ENCODE results near the gene NDUFV1. TPM values are rescaled to one million over a fixed set of nuclear protein-coding genes. Genes with fewer than 3 reads are reported as not detected.
"Not testable (repeated sequence)": the region's sequence is repeated elsewhere in the genome, so short reads cannot be mapped to it uniquely, and the experiment has no call there.

The NDUFV1 gene
- polyA plus RNA-seq, 1 donor: 191 TPM

DNA sequence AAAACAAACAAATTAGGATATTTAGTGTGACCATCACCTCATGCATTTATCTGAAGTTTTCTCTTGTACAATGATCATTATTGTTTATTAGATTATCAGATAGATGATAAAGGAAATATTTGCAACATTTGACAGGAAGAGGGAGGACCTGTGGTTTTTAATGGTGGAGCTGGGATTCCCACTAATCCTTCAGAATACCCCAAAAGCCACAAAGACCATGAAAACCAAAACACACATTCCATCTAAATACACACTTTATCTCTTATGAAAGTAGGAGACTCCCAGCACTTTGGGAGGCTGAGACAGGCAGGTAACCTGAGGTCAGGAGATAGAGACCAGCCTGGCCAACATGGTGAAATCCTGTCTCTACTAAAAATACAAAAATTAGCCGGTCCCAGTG, 7.6 kb upstream of the NDUFV1 start:
- DNase-seq: no peak
- WGBS (ENCODE audit: insufficient coverage, low lambda C conversion rate): no CpG with 5 or more reads among the region's 1 CpG
- H3K4me1 ChIP-seq (ENCODE audit: control insufficient read depth, insufficient read depth, low read length): peaks cover 4% of the 10 kb centered on the region

GRCh38 chr11:67600324-67601029, 6.3 kb upstream of the NDUFV1 start:
- WGBS (ENCODE audit: insufficient coverage, low lambda C conversion rate): 79% methylated on average over 2 of the region's 7 CpGs
- no peak overlapping the region for H3K27ac ChIP-seq (ENCODE audit: low read length)
- H3K9me3 ChIP-seq (ENCODE audit: control insufficient read depth, low read depth, low read length): peaks cover 7% of the 10 kb centered on the region
- DNase-seq: peak in 1 of 2 donors; percentile 40
- no peaks in the 10 kb centered on the region for H3K27me3 ChIP-seq (ENCODE audit: control insufficient read depth, insufficient read depth, low read length)
- no peaks in the 10 kb centered on the region for H3K36me3 ChIP-seq (ENCODE audit: control insufficient read depth, insufficient read depth, low read length)
- H3K4me3 ChIP-seq (ENCODE audit: low read length): no peak overlapping the region
- H3K4me1 ChIP-seq (ENCODE audit: control insufficient read depth, insufficient read depth, low read length): peaks cover 4% of the 10 kb centered on the region

More for the DNA sequence above, 7.6 kb upstream of the NDUFV1 start:
- Histone ChIP-seq H3K4me3 (ENCODE audit: low read length) (no peak overlapping the region), H3K27ac (ENCODE audit: low read length) (no peak overlapping the region), H3K9me3 (ENCODE audit: control insufficient read depth, low read depth, low read length) (peaks cover 7% of the 10 kb centered on the region), H3K36me3 (ENCODE audit: control insufficient read depth, insufficient read depth, low read length) (no peaks in the 10 kb centered on the region), H3K27me3 (ENCODE audit: control insufficient read depth, insufficient read depth, low read length) (no peaks in the 10 kb centered on the region)

DNA sequence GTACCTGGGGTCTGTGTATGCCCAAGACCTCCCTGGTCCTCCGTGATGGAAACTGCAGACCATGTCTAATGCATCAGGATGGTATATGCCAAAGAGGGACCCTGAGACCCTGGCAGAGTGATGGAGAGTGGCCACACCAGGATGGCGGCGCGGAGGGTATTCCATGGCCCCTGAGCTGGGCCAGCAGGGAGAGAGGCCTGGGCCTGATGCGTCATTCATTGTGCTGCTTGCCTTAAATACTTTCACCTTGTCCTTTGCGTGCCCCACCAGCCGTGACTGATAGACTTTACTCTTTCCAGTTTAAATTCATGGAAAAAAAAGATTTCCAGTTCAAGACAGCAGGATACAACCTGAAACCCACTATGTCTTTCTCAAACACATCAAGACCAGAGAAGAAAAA, 5.6 kb upstream of the NDUFV1 start:
- Histone ChIP-seq H3K27me3 (ENCODE audit: control insufficient read depth, insufficient read depth, low read length) (no peaks in the 10 kb centered on the region), H3K4me1 (ENCODE audit: control insufficient read depth, insufficient read depth, low read length) (peaks cover 4% of the 10 kb centered on the region), H3K27ac (ENCODE audit: low read length) (no peak overlapping the region), H3K36me3 (ENCODE audit: control insufficient read depth, insufficient read depth, low read length) (no peaks in the 10 kb centered on the region), H3K9me3 (ENCODE audit: control insufficient read depth, low read depth, low read length) (peaks cover 7% of the 10 kb centered on the region), H3K4me3 (ENCODE audit: low read length) (no peak overlapping the region)
- no peak for DNase-seq
- WGBS (ENCODE audit: insufficient coverage, low lambda C conversion rate): no CpG with 5 or more reads among the region's 7 CpGs

DNA sequence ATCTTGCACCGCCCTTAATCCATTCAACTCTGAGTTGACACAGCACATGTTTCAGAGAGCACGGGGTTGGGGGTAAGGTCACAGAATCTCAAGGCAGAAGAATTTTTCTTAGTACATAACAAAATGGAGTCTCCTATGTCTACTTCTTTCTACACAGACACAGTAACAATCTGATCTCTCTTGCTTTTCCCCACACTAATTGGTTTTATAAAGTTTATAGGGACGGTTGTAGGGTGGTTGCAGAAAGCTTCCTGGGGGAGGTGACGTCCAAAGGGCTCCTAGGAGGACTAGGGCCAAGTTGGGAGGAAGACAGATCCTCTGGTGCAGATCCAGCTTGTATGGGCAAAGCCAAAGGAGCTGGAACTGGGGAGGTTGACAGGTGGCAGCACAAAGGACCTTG, 2.6 kb upstream of the NDUFV1 start:
- WGBS (ENCODE audit: insufficient coverage, low lambda C conversion rate): no CpG with 5 or more reads among the region's 4 CpGs
- not testable (repeated sequence) for H3K27ac ChIP-seq (ENCODE audit: low read length); H3K4me3 ChIP-seq (ENCODE audit: low read length); H3K9me3 ChIP-seq (ENCODE audit: control insufficient read depth, low read depth, low read length); H3K36me3 ChIP-seq (ENCODE audit: control insufficient read depth, insufficient read depth, low read length); H3K27me3 ChIP-seq (ENCODE audit: control insufficient read depth, insufficient read depth, low read length); DNase-seq
- peaks cover 13% of the 10 kb centered on the region for H3K4me1 ChIP-seq (ENCODE audit: control insufficient read depth, insufficient read depth, low read length)

DNA sequence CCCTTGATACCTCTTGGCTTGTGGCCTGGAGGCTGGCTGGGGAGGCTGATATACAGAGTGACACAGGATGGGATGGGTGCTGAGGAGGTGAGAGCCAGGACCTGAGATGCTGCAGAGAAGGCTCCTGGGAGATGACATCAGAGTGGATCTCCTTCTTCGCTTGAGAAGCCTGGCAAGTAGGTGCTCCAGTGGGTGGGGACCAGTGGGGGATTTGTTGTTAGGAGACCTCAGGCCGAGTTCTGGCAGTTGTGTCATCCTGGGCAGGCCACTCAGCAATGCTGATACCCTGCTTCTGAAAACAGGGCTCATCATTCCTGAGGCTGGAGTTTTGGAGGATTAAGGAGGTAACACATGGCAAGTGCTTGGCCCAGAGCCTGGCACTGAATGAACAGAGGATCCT, 1.9 kb upstream of the NDUFV1 start:
- no peak for DNase-seq
- H3K4me3 ChIP-seq (ENCODE audit: low read length): no peak overlapping the region
- H3K36me3 ChIP-seq (ENCODE audit: control insufficient read depth, insufficient read depth, low read length): peaks cover 16% of the 10 kb centered on the region
- WGBS (ENCODE audit: insufficient coverage, low lambda C conversion rate): no CpG with 5 or more reads among the region's 2 CpGs
- H3K27me3 ChIP-seq (ENCODE audit: control insufficient read depth, insufficient read depth, low read length): no peaks in the 10 kb centered on the region
- peaks cover 13% of the 10 kb centered on the region for H3K4me1 ChIP-seq (ENCODE audit: control insufficient read depth, insufficient read depth, low read length)
- H3K9me3 ChIP-seq (ENCODE audit: control insufficient read depth, low read depth, low read length): no peaks in the 10 kb centered on the region
- H3K27ac ChIP-seq (ENCODE audit: low read length): no peak overlapping the region

- peaks cover 9% of the 10 kb centered on the region for H3K4me1 ChIP-seq (ENCODE audit: control insufficient read depth, insufficient read depth, low read length)
- H3K4me3 ChIP-seq (ENCODE audit: low read length): no peak overlapping the region
- 40% methylated on average over 1 of the region's 11 CpGs for WGBS (ENCODE audit: insufficient coverage, low lambda C conversion rate)
- no peak for DNase-seq
- H3K27ac ChIP-seq (ENCODE audit: low read length): no peak overlapping the region
- H3K36me3 ChIP-seq (ENCODE audit: control insufficient read depth, insufficient read depth, low read length): peaks cover 20% of the 10 kb centered on the region
- H3K27me3 ChIP-seq (ENCODE audit: control insufficient read depth, insufficient read depth, low read length): no peaks in the 10 kb centered on the region
- H3K9me3 ChIP-seq (ENCODE audit: control insufficient read depth, low read depth, low read length): no peaks in the 10 kb centered on the region
Measured at GRCh38 chr11:67605231-67606011, 1.3 kb upstream of the NDUFV1 start.

- WGBS (ENCODE audit: insufficient coverage, low lambda C conversion rate): no CpG with 5 or more reads among the region's 17 CpGs
- H3K4me3 ChIP-seq (ENCODE audit: low read length): peak overlapping the region; percentile 83
Measured at GRCh38 chr11:67606093-67606491, 644 bp upstream of the NDUFV1 start.

GRCh38 chr11:67607507-67607906, 771 bp downstream of the NDUFV1 start:
- Histone ChIP-seq H3K4me3 (ENCODE audit: low read length) (peak overlapping the region; percentile 83), H3K4me1 (ENCODE audit: control insufficient read depth, insufficient read depth, low read length) (peaks cover 9% of the 10 kb centered on the region), H3K9me3 (ENCODE audit: control insufficient read depth, low read depth, low read length) (no peaks in the 10 kb centered on the region), H3K27me3 (ENCODE audit: control insufficient read depth, insufficient read depth, low read length) (no peaks in the 10 kb centered on the region), H3K36me3 (ENCODE audit: control insufficient read depth, insufficient read depth, low read length) (peaks cover 40% of the 10 kb centered on the region), H3K27ac (ENCODE audit: low read length) (no peak overlapping the region)
- no CpG with 5 or more reads among the region's 9 CpGs for WGBS (ENCODE audit: insufficient coverage, low lambda C conversion rate)
- DNase-seq: no peak

More at GRCh38 chr11:67606093-67606491, 644 bp upstream of the NDUFV1 start:
- no peak for DNase-seq
- Histone ChIP-seq H3K4me1 (ENCODE audit: control insufficient read depth, insufficient read depth, low read length) (peaks cover 9% of the 10 kb centered on the region), H3K27ac (ENCODE audit: low read length) (peak overlapping the region; percentile 37), H3K36me3 (ENCODE audit: control insufficient read depth, insufficient read depth, low read length) (peaks cover 27% of the 10 kb centered on the region), H3K9me3 (ENCODE audit: control insufficient read depth, low read depth, low read length) (no peaks in the 10 kb centered on the region), H3K27me3 (ENCODE audit: control insufficient read depth, insufficient read depth, low read length) (no peaks in the 10 kb centered on the region)

GRCh38 chr11:67608486-67608885, 1.8 kb downstream of the NDUFV1 start:
- no peak for DNase-seq
- H3K4me3 ChIP-seq (ENCODE audit: low read length): no peak overlapping the region
- no peak overlapping the region for H3K27ac ChIP-seq (ENCODE audit: low read length)
- H3K27me3 ChIP-seq (ENCODE audit: control insufficient read depth, insufficient read depth, low read length): no peaks in the 10 kb centered on the region
- WGBS (ENCODE audit: insufficient coverage, low lambda C conversion rate): no CpG with 5 or more reads among the region's 8 CpGs
- peaks cover 9% of the 10 kb centered on the region for H3K4me1 ChIP-seq (ENCODE audit: control insufficient read depth, insufficient read depth, low read length)
- peaks cover 45% of the 10 kb centered on the region for H3K36me3 ChIP-seq (ENCODE audit: control insufficient read depth, insufficient read depth, low read length)
- H3K9me3 ChIP-seq (ENCODE audit: control insufficient read depth, low read depth, low read length): no peaks in the 10 kb centered on the region

GRCh38 chr11:67609316-67609715, 2.6 kb downstream of the NDUFV1 start:
- Histone ChIP-seq H3K4me1 (ENCODE audit: control insufficient read depth, insufficient read depth, low read length) (peaks cover 11% of the 10 kb centered on the region), H3K36me3 (ENCODE audit: control insufficient read depth, insufficient read depth, low read length) (peaks cover 45% of the 10 kb centered on the region), H3K27me3 (ENCODE audit: control insufficient read depth, insufficient read depth, low read length) (no peaks in the 10 kb centered on the region), H3K27ac (ENCODE audit: low read length) (no peak overlapping the region), H3K9me3 (ENCODE audit: control insufficient read depth, low read depth, low read length) (no peaks in the 10 kb centered on the region), H3K4me3 (ENCODE audit: low read length) (no peak overlapping the region)
- no CpG with 5 or more reads among the region's 10 CpGs for WGBS (ENCODE audit: insufficient coverage, low lambda C conversion rate)
- DNase-seq: no peak
